ENCODE data around the gene TRMT13.
"Not testable (repeated sequence)": the region's sequence is repeated elsewhere in the genome, so short reads cannot be mapped to it uniquely, and the experiment has no call there.

TRMT13 gene

DNA sequence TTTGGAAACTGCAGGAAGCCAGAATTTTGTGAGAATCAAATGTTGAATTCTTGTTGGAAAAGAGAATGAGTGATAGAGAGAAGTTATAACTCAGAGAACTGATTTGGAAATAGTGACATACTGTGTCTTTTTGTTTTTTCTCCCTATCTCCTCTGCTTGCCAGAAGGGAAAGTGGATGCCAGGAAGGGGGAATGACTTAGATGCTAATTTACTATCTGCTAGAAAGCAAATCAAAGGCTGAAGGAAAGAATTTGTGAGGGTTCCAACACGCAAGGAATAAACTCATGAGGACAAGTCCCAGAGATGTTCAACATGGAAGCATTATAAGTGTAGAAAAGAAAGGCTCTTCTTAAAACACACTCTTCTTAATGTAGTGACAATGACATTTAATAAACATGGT, 65.6 kb downstream of the TRMT13 start:
- in situ Hi-C loops (cut with MboI; ENCODE audit: low pct_unique_long_range_greater_than_20kb, low sequenced_read_pairs, unreplicated experiment), result no loop called here
- no peak for DNase-seq (ENCODE audit: low spot score)
- TF ChIP-seq, protein P1, sequence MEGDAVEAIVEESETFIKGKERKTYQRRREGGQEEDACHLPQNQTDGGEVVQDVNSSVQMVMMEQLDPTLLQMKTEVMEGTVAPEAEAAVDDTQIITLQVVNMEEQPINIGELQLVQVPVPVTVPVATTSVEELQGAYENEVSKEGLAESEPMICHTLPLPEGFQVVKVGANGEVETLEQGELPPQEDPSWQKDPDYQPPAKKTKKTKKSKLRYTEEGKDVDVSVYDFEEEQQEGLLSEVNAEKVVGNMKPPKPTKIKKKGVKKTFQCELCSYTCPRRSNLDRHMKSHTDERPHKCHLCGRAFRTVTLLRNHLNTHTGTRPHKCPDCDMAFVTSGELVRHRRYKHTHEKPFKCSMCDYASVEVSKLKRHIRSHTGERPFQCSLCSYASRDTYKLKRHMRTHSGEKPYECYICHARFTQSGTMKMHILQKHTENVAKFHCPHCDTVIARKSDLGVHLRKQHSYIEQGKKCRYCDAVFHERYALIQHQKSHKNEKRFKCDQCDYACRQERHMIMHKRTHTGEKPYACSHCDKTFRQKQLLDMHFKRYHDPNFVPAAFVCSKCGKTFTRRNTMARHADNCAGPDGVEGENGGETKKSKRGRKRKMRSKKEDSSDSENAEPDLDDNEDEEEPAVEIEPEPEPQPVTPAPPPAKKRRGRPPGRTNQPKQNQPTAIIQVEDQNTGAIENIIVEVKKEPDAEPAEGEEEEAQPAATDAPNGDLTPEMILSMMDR (IDR thresholded peaks at IDR 0.05; ENCODE audit: extremely low read depth, insufficient read depth, missing control alignments), result no peak

DNA sequence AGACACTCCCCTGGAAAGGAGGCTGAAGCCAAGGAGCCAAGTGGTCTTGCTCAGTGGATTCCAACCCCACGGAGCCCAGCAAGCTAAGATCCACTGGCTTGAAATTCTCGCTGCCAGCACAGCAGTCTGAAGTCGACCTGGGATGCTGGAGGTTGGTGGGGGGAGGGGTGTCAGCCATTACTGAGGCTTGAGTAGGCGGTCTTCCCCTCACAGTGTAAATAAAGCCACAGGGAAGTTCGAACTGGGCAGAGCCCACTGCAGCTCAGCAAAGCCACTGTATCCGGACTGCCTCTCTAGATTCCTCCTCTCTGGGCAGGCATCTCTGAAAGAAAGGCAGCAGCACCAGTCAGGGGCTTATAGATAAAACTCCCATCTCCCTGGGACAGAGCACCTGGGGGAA, 67.1 kb downstream of the TRMT13 start:
- in situ Hi-C loops (cut with MboI; ENCODE audit: low pct_unique_long_range_greater_than_20kb, low sequenced_read_pairs, unreplicated experiment); DNase-seq (ENCODE audit: low spot score): not testable (repeated sequence)
